ENCODE measurements around the gene MMP2. TPM values are rescaled to one million over a fixed set of nuclear protein-coding genes. Genes with fewer than 3 reads are reported as not detected.
A peak's percentile ranks its signal among the peaks of the same experiment; 100 is the strongest.

MMP2 gene
- total RNA-seq, 1 experiment from 2014 or later, result 0.91 TPM

GRCh38 chr16:55506708-55507107, 27.7 kb downstream of the MMP2 start:
- TF ChIP-seq CTCF (IDR thresholded peaks at IDR 0.05; ENCODE audit: insufficient read depth in 1 of 2, low read depth in 1 of 2, low read length in 1 of 2, severe bottlenecking in 1 of 2, unreplicated experiment in 1 of 2), result no peak
- ChIA-PET CTCF (no interaction called here), POLR2A (no interaction called here)
- H3K9me3 Mint-ChIP-seq (ENCODE audit: unreplicated experiment), result no peaks in the 10 kb centered on the region
- H3K27me3 ChIP-seq (replicated peaks; ENCODE audit: control insufficient read depth, insufficient read depth, low read length), result no peaks in the 10 kb centered on the region
- H3K36me3 Mint-ChIP-seq (ENCODE audit: insufficient read depth, unreplicated experiment), result peaks cover 6% of the 10 kb centered on the region
- H3K27me3 Mint-ChIP-seq (ENCODE audit: insufficient read depth, unreplicated experiment), result no peaks in the 10 kb centered on the region
- no peak overlapping the region for H3K4me3 ChIP-seq (ENCODE audit: low read depth, low read length)
- no peaks in the 10 kb centered on the region for H3K9me3 ChIP-seq
- DNase-seq, result no peak
- peaks cover 17% of the 10 kb centered on the region for H3K4me1 ChIP-seq
- H3K36me3 ChIP-seq (ENCODE audit: control insufficient read depth, insufficient read depth, low read length), result no peaks in the 10 kb centered on the region; the same call in 1 of the 2 replicates
- H3K27ac Mint-ChIP-seq (ENCODE audit: unreplicated experiment), result no peak overlapping the region
- BruUV-seq (replicated peaks), result no TSS peak
- H3K4me1 Mint-ChIP-seq (ENCODE audit: low read depth, unreplicated experiment), result peaks cover 15% of the 10 kb centered on the region
- intact Hi-C loops (cut with micrococcal nuclease; ENCODE audit: unreplicated experiment), result loop anchor here (10.0 kb wide), 1 partner anchor 1018 kb away; the partner anchor contains the start of gene BBS2
- no peak overlapping the region for H3K4me3 Mint-ChIP-seq (ENCODE audit: unreplicated experiment)

- POLR2A ChIA-PET, result no interaction called here
- CTCF ChIA-PET, result no interaction called here
- no TSS peak for BruUV-seq (replicated peaks)
- peak overlapping the region; percentile 96 for H3K4me3 ChIP-seq (ENCODE audit: low read depth, low read length)
- no peak for DNase-seq
- Mint-ChIP-seq H3K27me3 (ENCODE audit: insufficient read depth, unreplicated experiment) (no peaks in the 10 kb centered on the region), H3K27ac (ENCODE audit: unreplicated experiment) (peak overlapping the region; percentile 20), H3K4me1 (ENCODE audit: low read depth, unreplicated experiment) (peaks cover 15% of the 10 kb centered on the region), H3K9me3 (ENCODE audit: unreplicated experiment) (peaks cover 11% of the 10 kb centered on the region), H3K4me3 (ENCODE audit: unreplicated experiment) (peak overlapping the region; percentile 80), H3K36me3 (ENCODE audit: insufficient read depth, unreplicated experiment) (peaks cover 6% of the 10 kb centered on the region)
- H3K36me3 ChIP-seq (ENCODE audit: control insufficient read depth, insufficient read depth, low read length), result no peaks in the 10 kb centered on the region
- intact Hi-C loops (cut with micrococcal nuclease; ENCODE audit: unreplicated experiment), result loop anchor here (2.0 to 10.0 kb wide), 2 partner anchors 34 to 1016 kb away; partner anchors contain the start of gene BBS2
- no peaks in the 10 kb centered on the region for H3K27me3 ChIP-seq (replicated peaks; ENCODE audit: control insufficient read depth, insufficient read depth, low read length)
- H3K4me1 ChIP-seq, result peaks cover 9% of the 10 kb centered on the region; the same call in 1 of the 2 replicates
- peaks cover 7% of the 10 kb centered on the region for H3K9me3 ChIP-seq
- TF ChIP-seq CTCF (IDR thresholded peaks at IDR 0.05; ENCODE audit: insufficient read depth in 1 of 2, low read depth in 1 of 2, low read length in 1 of 2, severe bottlenecking in 1 of 2, unreplicated experiment in 1 of 2), result no peak
Measured at GRCh38 chr16:55508271-55508921, 29.4 kb downstream of the MMP2 start.

- Mint-ChIP-seq H3K27ac (ENCODE audit: unreplicated experiment) (peak within 1 kb of the TSS; percentile 20), H3K27me3 (ENCODE audit: insufficient read depth, unreplicated experiment) (no peaks in the 10 kb centered on the region), H3K9me3 (ENCODE audit: unreplicated experiment) (peaks cover 13% of the 10 kb centered on the region), H3K4me3 (ENCODE audit: unreplicated experiment) (peak within 1 kb of the TSS; percentile 80), H3K4me1 (ENCODE audit: low read depth, unreplicated experiment) (peaks cover 15% of the 10 kb centered on the region), H3K36me3 (ENCODE audit: insufficient read depth, unreplicated experiment) (peaks cover 6% of the 10 kb centered on the region)
- DNase-seq, result peak; percentile 92 to 93
- Histone ChIP-seq H3K9me3 (peaks cover 7% of the 10 kb centered on the region), H3K27me3 (replicated peaks; ENCODE audit: control insufficient read depth, insufficient read depth, low read length) (no peaks in the 10 kb centered on the region), H3K36me3 (ENCODE audit: control insufficient read depth, insufficient read depth, low read length) (no peaks in the 10 kb centered on the region), H3K4me1 (peaks cover 9% of the 10 kb centered on the region; the same call in 1 of the 2 replicates), H3K4me3 (ENCODE audit: low read depth, low read length) (peak within 1 kb of the TSS; percentile 96)
- ChIA-PET CTCF (interaction anchor here (0.6 to 1.0 kb wide), 3 partner anchors 14 to 44 kb away, joined by 3 to 5 read pairs (median 3); no protein-coding TSS in a partner anchor), POLR2A (interaction anchor here (0.8 kb wide), 1 partner anchor 14 kb away, joined by 3 read pairs; no protein-coding TSS in a partner anchor)
- peak in 1 of 2 experiments; percentile 3 for TF ChIP-seq CTCF (IDR thresholded peaks at IDR 0.05; ENCODE audit: insufficient read depth in 1 of 2, low read depth in 1 of 2, low read length in 1 of 2, severe bottlenecking in 1 of 2, unreplicated experiment in 1 of 2)
- intact Hi-C loops (cut with micrococcal nuclease; ENCODE audit: unreplicated experiment), result loop anchor here (1.0 to 10.0 kb wide), 3 partner anchors 21 to 1016 kb away; partner anchors contain the start of gene BBS2
- BruUV-seq (replicated peaks), result no TSS peak
Measured at GRCh38 chr16:55508941-55509931, 30.2 kb downstream of the MMP2 start, which contains the start of gene LPCAT2. Gene LPCAT2 (plus strand): TSS chr16:55509072. CDS start chr16:55509182, 110 bp downstream.
